Middle frontal gyrus (tissue), 1 donor: Measurements from ENCODE around the gene ACCSL.

Experiments used
- DNase-seq: peaks from one replicate; pipeline ENCODE4 v3.0.0-alpha.2; 2015; ENCODE audit warnings: low spot score; ENCODE audit errors: extremely low spot score

Gene ACCSL

DNA sequence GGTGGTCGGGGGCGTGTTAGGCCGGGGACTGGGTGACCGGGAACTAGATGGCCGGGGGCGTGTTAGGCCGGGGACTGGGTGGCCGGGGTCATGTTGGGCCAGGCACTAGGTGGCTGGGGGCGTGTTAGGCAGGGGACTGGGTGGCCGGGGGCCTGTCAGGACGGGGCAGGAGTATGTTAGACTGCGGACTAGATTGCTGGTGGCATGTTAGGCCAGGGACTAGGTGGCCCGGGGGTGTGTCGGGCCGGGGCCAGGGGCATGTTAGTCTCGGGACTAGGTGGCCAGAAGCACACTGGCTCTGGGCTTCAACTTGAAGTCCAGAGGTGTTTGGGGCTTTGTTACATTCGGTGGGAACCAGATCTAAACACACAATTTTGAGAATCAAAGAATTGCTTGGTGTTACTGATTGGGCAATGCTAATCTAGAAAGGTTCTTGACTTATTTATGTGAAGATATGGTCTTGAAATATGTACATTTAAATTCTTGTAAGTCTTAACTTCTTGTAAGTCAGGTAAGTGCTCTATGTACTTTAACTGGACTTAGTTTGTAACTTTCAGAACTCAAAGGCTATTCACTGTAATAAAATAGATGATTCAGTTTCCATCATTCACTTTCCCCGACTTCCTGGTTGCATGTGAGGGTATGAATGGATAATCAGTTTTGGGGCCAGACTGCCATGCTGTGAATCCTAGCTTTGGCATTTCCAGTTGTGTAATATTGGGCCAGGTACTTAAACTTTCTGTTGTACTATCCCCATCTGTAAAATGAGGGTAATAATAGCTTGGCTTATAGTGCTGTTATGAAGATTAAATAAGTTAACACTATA lies 48.8 kb downstream of the ACCSL start:
- no peak for DNase-seq

- DNase-seq, result no peak
These were observed 50.0 kb downstream of the ACCSL start for GRCh38 chr11:44097821-44098220.

GRCh38 chr11:44101098-44101497 lies 53.3 kb downstream of the ACCSL start:
- no peak for DNase-seq

DNA sequence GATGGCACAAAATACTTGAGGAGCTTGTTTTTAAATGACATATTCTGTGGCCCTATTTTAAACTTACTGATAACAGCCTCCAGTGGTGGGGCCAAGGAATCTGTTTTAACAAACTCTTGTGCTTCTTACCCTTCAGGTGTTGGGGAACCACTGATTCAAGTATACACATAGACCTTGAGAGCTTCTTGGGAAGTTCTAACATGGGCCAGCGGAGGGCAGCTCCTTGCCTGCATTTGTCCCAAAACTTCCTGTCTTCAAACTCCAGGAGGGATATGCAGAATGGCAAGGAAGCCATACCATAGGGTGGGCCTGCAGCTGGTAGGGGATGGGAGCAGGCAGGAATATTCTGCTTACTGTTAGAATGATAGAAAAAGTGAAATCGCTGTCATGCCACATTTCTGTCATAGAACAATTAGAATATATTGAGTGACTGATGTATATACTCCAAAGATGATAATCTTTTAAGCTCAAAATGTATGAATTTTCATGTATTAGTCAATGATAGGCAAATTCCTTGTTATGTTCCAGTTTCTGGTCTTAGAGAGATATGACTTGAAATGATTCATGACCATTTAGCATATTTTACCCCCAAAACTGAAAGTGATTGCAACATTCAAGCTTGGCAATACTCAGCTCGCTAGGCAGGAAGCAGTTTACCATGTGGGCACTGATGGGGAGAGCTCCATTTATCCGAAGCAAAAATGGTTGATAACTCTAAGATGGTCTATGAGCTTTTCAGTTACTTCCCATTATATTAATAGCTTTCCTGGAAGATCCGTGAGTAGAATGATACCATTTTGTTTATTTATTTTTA lies 56.9 kb downstream of the ACCSL start:
- no peak for DNase-seq

GRCh38 chr11:44108260-44108659 lies 60.5 kb downstream of the ACCSL start:
- no peak for DNase-seq
